Measurements from ENCODE around the gene PHLDB2. TPM values are rescaled to one million over a fixed set of nuclear protein-coding genes. Genes with fewer than 3 reads are reported as not detected.

The PHLDB2 gene
- total RNA-seq, 1 donor from 2014 or later, result 59.1 TPM

DNA sequence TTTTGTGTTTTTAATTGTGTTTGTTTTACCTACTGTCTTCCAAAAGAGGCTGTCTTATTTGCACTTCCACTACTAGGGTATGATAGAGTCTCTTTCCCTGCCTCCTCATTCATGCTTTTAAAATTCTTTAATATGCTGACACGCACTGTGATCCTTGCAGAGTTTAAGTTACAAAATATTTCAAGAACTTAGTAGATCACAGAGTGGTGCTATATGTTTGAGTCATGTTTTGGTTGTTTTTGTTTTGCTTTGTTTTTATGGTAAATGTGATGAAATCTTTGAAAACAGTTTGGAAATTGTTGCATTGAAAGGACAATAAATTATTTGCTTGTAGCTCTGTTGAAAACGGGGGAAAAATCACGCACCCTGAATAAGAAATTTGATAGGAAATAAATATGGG is 113.8 kb downstream of the PHLDB2 start:
- H3K9me3 Mint-ChIP-seq (ENCODE audit: low read depth), result no peaks in the 10 kb centered on the region
- TF ChIP-seq, protein P1, sequence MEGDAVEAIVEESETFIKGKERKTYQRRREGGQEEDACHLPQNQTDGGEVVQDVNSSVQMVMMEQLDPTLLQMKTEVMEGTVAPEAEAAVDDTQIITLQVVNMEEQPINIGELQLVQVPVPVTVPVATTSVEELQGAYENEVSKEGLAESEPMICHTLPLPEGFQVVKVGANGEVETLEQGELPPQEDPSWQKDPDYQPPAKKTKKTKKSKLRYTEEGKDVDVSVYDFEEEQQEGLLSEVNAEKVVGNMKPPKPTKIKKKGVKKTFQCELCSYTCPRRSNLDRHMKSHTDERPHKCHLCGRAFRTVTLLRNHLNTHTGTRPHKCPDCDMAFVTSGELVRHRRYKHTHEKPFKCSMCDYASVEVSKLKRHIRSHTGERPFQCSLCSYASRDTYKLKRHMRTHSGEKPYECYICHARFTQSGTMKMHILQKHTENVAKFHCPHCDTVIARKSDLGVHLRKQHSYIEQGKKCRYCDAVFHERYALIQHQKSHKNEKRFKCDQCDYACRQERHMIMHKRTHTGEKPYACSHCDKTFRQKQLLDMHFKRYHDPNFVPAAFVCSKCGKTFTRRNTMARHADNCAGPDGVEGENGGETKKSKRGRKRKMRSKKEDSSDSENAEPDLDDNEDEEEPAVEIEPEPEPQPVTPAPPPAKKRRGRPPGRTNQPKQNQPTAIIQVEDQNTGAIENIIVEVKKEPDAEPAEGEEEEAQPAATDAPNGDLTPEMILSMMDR (IDR thresholded peaks at IDR 0.05; ENCODE audit: unreplicated experiment), result no peak
- no peak overlapping the region for H3K27ac Mint-ChIP-seq
- DNase-seq (ENCODE audit: low spot score, unreplicated experiment), result no peak
- H3K4me3 Mint-ChIP-seq (ENCODE audit: low read depth), result no peak overlapping the region
- H3K27me3 Mint-ChIP-seq, result no peaks in the 10 kb centered on the region
- peaks cover 4% of the 10 kb centered on the region for H3K36me3 Mint-ChIP-seq (ENCODE audit: insufficient read depth)
- H3K4me1 Mint-ChIP-seq (ENCODE audit: low read depth), result no peaks in the 10 kb centered on the region

DNA sequence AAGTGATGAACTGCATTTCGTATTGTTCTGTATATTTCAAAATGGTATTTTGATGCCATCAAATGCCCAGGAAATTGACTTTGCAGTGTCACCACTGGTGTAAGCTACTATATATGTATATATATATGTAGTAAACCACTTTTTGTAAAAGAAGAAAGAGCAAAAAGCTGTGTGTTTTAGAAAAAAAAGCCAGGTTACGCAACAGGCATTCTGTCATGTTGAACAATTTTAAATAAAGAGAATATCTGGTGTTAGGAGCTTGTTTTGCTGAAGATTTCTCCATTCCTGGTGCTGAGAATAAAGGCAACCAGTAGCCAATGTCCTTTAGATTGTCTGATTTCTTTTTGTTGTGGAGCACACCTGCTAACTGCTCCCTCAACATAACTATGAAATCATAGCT is 116.1 kb downstream of the PHLDB2 start:
- Mint-ChIP-seq H3K27ac (no peak overlapping the region), H3K9me3 (ENCODE audit: low read depth) (no peaks in the 10 kb centered on the region)

DNA sequence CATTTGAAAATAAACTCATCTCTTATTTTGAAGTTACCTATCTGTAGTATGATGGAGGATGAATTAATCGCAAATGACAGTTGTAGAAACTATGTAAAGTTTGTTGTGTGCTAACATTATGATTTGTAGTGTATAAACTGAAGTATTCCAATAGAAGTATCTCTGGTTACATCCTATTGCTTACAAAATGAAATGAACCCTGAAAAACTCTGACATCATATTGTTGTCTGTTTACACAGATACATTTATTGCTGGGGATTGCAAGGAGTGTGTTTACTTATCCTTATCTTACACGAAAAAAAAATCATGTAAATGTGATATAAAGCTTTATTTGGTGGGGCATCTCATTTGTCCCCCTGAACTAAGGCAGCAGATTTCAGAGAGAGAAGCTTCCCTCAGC is 117.2 kb downstream of the PHLDB2 start:
- Mint-ChIP-seq H3K4me1 (ENCODE audit: low read depth) (peaks cover 17% of the 10 kb centered on the region), H3K4me3 (ENCODE audit: low read depth) (no peak overlapping the region), H3K27me3 (no peaks in the 10 kb centered on the region), H3K27ac (no peak overlapping the region), H3K9me3 (ENCODE audit: low read depth) (no peaks in the 10 kb centered on the region), H3K36me3 (ENCODE audit: insufficient read depth) (peaks cover 4% of the 10 kb centered on the region)
- DNase-seq (ENCODE audit: low spot score, unreplicated experiment), result no peak
- TF ChIP-seq, protein P1 (IDR thresholded peaks at IDR 0.05; ENCODE audit: unreplicated experiment), result no peak

More for the DNA sequence above, 116.1 kb downstream of the PHLDB2 start:
- Mint-ChIP-seq H3K36me3 (ENCODE audit: insufficient read depth) (peaks cover 4% of the 10 kb centered on the region), H3K4me3 (ENCODE audit: low read depth) (no peak overlapping the region), H3K27me3 (no peaks in the 10 kb centered on the region), H3K4me1 (ENCODE audit: low read depth) (peaks cover 7% of the 10 kb centered on the region)
- no peak for DNase-seq (ENCODE audit: low spot score, unreplicated experiment)
- TF ChIP-seq, protein P1 (IDR thresholded peaks at IDR 0.05; ENCODE audit: unreplicated experiment), result no peak

DNA sequence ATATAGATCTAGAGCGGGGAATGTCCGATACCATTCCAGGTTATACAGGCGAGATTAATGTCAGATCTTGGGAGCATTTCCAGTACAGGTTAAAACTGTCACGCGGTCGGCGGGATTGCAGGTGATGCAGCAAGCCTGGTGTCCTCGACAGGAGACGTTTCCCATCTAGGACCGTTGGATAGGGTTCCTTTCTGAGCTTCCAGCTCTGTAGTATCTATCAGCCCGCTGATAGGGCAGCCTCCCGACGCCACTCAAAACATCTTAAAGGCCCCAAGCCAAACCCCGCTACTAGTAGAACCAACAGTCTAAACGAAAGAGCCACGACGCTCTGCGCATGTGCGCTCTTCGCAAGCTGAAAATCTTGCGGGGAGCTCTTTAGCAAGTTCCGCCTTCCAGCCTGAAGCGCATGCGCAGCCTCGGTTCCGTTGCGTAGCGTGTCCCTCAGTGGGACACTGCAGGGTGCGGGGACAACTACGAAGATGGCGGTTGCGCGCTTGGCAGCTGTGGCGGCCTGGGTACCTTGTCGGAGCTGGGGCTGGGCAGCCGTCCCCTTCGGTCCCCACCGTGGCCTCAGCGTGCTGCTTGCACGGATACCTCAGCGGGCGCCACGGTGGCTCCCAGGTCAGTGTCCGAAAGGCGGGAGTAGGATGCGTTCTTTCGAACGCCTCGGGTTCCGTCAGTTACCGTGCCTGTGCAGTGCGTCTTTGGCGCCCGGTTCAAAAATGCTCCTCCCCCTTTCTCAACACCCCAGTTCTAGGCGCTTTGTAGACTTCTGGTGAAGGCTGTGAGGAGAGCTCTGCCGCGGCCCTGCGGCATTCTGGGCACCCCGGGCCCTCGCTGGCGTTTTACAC is 119.7 kb downstream of the PHLDB2 start, which contains the start of gene ABHD10:
TSS of gene ABHD10 (plus strand) at position 444 of the 851 bp plus-strand sequence. CDS start at position 480, 36 bp downstream.
- peaks cover 4% of the 10 kb centered on the region for H3K36me3 Mint-ChIP-seq (ENCODE audit: insufficient read depth)
- DNase-seq (ENCODE audit: low spot score, unreplicated experiment), result peak; percentile 84
- H3K4me3 Mint-ChIP-seq (ENCODE audit: low read depth), result peak within 1 kb of the TSS; percentile 91
- H3K4me1 Mint-ChIP-seq (ENCODE audit: low read depth), result peaks cover 24% of the 10 kb centered on the region
- peak within 1 kb of the TSS; percentile 91 for H3K27ac Mint-ChIP-seq
- TF ChIP-seq, protein P1 (IDR thresholded peaks at IDR 0.05; ENCODE audit: unreplicated experiment), result no peak
- no peaks in the 10 kb centered on the region for H3K9me3 Mint-ChIP-seq (ENCODE audit: low read depth)
- no peaks in the 10 kb centered on the region for H3K27me3 Mint-ChIP-seq

DNA sequence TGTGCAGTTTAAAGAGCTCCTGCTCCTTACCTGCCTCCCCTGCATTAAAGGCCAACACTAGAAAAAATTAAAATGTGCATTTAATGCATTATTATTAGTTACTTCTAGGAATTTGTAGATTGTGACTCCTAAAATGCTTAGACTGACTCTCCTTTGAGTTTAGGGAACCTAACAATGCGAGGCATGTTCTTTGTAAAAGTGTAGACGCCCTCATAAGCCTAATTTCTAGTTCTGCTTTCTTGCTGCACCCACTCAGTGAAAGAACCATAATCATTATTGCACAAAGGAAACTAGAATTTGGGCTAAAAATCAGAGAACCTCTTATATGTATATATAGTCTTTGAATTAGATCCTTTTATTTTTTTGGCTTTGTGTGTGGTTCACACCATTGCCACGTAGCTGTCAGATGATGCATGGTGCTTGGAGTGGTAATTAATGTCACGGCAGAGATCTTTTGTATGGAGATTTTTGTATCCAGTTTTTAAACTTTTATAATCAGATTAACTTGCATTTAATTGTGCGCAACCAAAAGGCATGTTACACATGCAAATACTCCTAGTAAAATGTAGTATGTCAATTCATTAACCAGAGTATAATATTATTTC is 120.5 kb downstream of the PHLDB2 start:
- Mint-ChIP-seq H3K27me3 (no peaks in the 10 kb centered on the region), H3K27ac (peak overlapping the region; percentile 91), H3K4me1 (ENCODE audit: low read depth) (peaks cover 24% of the 10 kb centered on the region), H3K9me3 (ENCODE audit: low read depth) (no peaks in the 10 kb centered on the region), H3K4me3 (ENCODE audit: low read depth) (peak overlapping the region; percentile 91), H3K36me3 (ENCODE audit: insufficient read depth) (peaks cover 3% of the 10 kb centered on the region)
- DNase-seq (ENCODE audit: low spot score, unreplicated experiment), result no peak
- TF ChIP-seq, protein P1 (IDR thresholded peaks at IDR 0.05; ENCODE audit: unreplicated experiment), result no peak

Data from progenitor cell of endocrine pancreas (in vitro differentiated cells).